Body of pancreas (tissue), 4 donors: ENCODE results near the gene POLR3A.

Experiments
- CTCF ChIP-seq, 7 experiments: fragments of 450-650 bp in 4 of 7; fragments of 200-600 bp in 3 of 7; sonication (generic) in 3 of 7; IDR thresholded peaks; one replicate each; pipeline ENCODE4 v1.5.1; 2016 to 2019; ENCODE audit warnings: antibody characterized with exemption in 7 of 7
- POLR2A ChIP-seq, 3 donors: fragments of 450-650 bp; IDR thresholded peaks; one replicate each; pipeline ENCODE4 v1.6.1; 2016; ENCODE audit warnings: antibody characterized with exemption in 3 of 3, mild to moderate bottlenecking in 2 of 3

- TF ChIP-seq CTCF (IDR thresholded peaks at IDR 0.05) (no peak), POLR2A (IDR thresholded peaks at IDR 0.05) (no peak)
Measured at GRCh38 chr10:78066012-78066411, 36.7 kb upstream of the POLR3A start.
